NCI-H2029 (cell line): ENCODE measurements around the gene SUSD1.

Experiments
- DNase-seq: peaks from one replicate; lab custom pipeline; 2025; lab: John Stamatoyannopoulos, UW

Gene SUSD1

GRCh38 chr9:112010537-112010936 lies 164.6 kb downstream of the SUSD1 start:
- DNase-seq: no peak

- no peak for DNase-seq
Observed at GRCh38 chr9:112009656-112010055, 165.4 kb downstream of the SUSD1 start.

GRCh38 chr9:112007575-112008240 lies 167.4 kb downstream of the SUSD1 start:
- DNase-seq: no peak

- no peak for DNase-seq
Observed at GRCh38 chr9:112006361-112007020, 168.6 kb downstream of the SUSD1 start.

- DNase-seq: no peak
Observed at GRCh38 chr9:112005939-112006338, 169.2 kb downstream of the SUSD1 start.

GRCh38 chr9:112003538-112003937 lies 171.6 kb downstream of the SUSD1 start:
- DNase-seq: no peak

GRCh38 chr9:112002847-112003457 lies 172.1 kb downstream of the SUSD1 start:
- DNase-seq: no peak

GRCh38 chr9:112002131-112002846 lies 172.8 kb downstream of the SUSD1 start:
- no peak for DNase-seq

- DNase-seq: no peak
Observed at GRCh38 chr9:112000743-112001142, 174.4 kb downstream of the SUSD1 start.

GRCh38 chr9:111999319-111999718 lies 175.8 kb downstream of the SUSD1 start:
- DNase-seq: no peak

GRCh38 chr9:111997831-111998230 lies 177.3 kb downstream of the SUSD1 start:
- DNase-seq: no peak

- no peak for DNase-seq
Observed at GRCh38 chr9:111994831-111995458, 180.2 kb downstream of the SUSD1 start.

- no peak for DNase-seq
Observed at GRCh38 chr9:111993319-111993718, 181.8 kb downstream of the SUSD1 start.

GRCh38 chr9:111992523-111992922 lies 182.6 kb downstream of the SUSD1 start:
- no peak for DNase-seq

GRCh38 chr9:111991179-111991578 lies 183.9 kb downstream of the SUSD1 start:
- DNase-seq: no peak
